Thyroid gland (tissue), 4 donors: ENCODE measurements around the gene PCDH18.

Experiments used
- POLR2A ChIP-seq, 2 donors: fragments of 450-650 bp; IDR thresholded peaks; one replicate each; pipeline ENCODE4 v1.6.1; 2017; ENCODE audit warnings: antibody characterized with exemption in 2 of 2, mild to moderate bottlenecking in 2 of 2, moderate library complexity in 1 of 2
- TF ChIP-seq, protein P1 (sequence below), 6 experiments: fragments of 200-600 bp in 3 of 6; fragments of 450-650 bp in 3 of 6; sonication (generic) in 3 of 6; IDR thresholded peaks; one replicate each; pipeline ENCODE4 v1.5.1; 2016 to 2019; ENCODE audit warnings: antibody characterized with exemption in 6 of 6, mild to moderate bottlenecking in 2 of 6, inconsistent platforms in 1 of 6, moderate library complexity in 1 of 6

DNA sequence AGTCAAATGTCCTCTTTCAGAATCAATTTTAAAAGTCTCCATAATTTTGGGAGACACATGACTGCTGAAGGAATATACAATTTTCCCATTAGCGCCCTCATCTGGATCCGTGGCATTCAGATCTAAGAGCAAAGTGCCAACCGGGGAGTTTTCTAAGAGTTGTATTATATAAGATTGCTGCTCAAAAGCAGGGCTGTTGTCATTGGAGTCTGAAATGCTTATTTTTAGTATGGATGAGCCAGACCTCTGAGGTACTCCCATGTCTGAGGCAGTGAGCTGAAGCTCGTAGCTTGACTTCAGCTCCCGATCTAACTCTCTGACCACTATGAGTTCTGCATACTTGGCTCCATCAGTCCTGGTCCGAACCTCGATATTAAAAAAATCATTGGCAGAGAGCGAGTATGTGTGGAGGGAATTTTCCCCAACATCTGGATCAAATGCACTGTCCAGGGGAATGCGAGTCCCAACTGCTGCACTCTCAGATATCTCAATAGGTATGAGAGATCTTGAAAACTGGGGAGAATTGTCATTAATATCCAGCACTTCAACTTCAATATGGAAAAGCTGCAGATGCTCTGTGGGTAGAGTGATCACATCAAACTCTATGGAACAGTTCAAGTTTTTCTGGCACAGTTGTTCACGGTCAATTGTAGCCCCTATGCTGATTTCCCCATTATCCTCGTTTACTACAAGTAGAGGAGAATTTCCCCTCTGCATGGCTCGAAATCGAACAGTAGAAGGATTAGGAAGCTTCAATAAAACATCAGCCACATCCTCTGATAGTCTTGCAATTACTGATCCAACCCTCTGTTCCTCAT lies 917 bp downstream of the PCDH18 start:
- TF ChIP-seq, protein P1, sequence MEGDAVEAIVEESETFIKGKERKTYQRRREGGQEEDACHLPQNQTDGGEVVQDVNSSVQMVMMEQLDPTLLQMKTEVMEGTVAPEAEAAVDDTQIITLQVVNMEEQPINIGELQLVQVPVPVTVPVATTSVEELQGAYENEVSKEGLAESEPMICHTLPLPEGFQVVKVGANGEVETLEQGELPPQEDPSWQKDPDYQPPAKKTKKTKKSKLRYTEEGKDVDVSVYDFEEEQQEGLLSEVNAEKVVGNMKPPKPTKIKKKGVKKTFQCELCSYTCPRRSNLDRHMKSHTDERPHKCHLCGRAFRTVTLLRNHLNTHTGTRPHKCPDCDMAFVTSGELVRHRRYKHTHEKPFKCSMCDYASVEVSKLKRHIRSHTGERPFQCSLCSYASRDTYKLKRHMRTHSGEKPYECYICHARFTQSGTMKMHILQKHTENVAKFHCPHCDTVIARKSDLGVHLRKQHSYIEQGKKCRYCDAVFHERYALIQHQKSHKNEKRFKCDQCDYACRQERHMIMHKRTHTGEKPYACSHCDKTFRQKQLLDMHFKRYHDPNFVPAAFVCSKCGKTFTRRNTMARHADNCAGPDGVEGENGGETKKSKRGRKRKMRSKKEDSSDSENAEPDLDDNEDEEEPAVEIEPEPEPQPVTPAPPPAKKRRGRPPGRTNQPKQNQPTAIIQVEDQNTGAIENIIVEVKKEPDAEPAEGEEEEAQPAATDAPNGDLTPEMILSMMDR (IDR thresholded peaks at IDR 0.05): peak in 2 of 6 experiments; percentile 8 to 45
- TF ChIP-seq POLR2A (IDR thresholded peaks at IDR 0.05): no peak
